HG03432 (cell line): ENCODE data around the gene CGB1.
"Not testable (repeated sequence)": the region's sequence is repeated elsewhere in the genome, so short reads cannot be mapped to it uniquely, and the experiment has no call there.

ENCODE experiments used
- ATAC-seq: cut with Tn5 transposase; IDR thresholded peaks from one replicate; pipeline ENCODE4 v1.9.1; 2021; ENCODE audit warnings: mild to moderate bottlenecking, moderate library complexity; ENCODE audit not compliant: unreplicated experiment

CGB1 gene

GRCh38 chr19:49058562-49058961, 21.9 kb upstream of the CGB1 start:
- ATAC-seq, result no peak

GRCh38 chr19:49057636-49058234, 21.0 kb upstream of the CGB1 start, which contains the start of gene CGB7:
Gene CGB7 (minus strand): TSS chr19:49057749. CDS start chr19:49055375, 2,374 bp downstream.
- ATAC-seq, result no peak

GRCh38 chr19:49056902-49057596, 20.4 kb upstream of the CGB1 start:
- not testable (repeated sequence) for ATAC-seq

GRCh38 chr19:49056101-49056901, 19.6 kb upstream of the CGB1 start:
- no peak for ATAC-seq

GRCh38 chr19:49050376-49051033, 13.8 kb upstream of the CGB1 start:
- not testable (repeated sequence) for ATAC-seq

GRCh38 chr19:49049834-49050233, 13.1 kb upstream of the CGB1 start:
- not testable (repeated sequence) for ATAC-seq

GRCh38 chr19:49049011-49049410, 12.3 kb upstream of the CGB1 start, which contains the start of gene CGB8:
Gene CGB8 (minus strand): TSS chr19:49049111. CDS start chr19:49048739, 372 bp downstream.
- ATAC-seq, result not testable (repeated sequence)

GRCh38 chr19:49043548-49043947, 6.9 kb upstream of the CGB1 start, which contains the start of gene CGB5:
Gene CGB5 (plus strand): TSS chr19:49043848. CDS start chr19:49044210, 362 bp downstream.
- not testable (repeated sequence) for ATAC-seq

GRCh38 chr19:49042666-49043065, 6.0 kb upstream of the CGB1 start:
- not testable (repeated sequence) for ATAC-seq

GRCh38 chr19:49042177-49042576, 5.5 kb upstream of the CGB1 start:
- ATAC-seq, result no peak

- ATAC-seq, result not testable (repeated sequence)
These were observed 3.0 kb upstream of the CGB1 start for GRCh38 chr19:49039736-49040135.

GRCh38 chr19:49038557-49039276, 2.0 kb upstream of the CGB1 start:
- not testable (repeated sequence) for ATAC-seq

GRCh38 chr19:49038111-49038510, 1.4 kb upstream of the CGB1 start:
- ATAC-seq, result not testable (repeated sequence)

- not testable (repeated sequence) for ATAC-seq
These were observed 4.9 kb downstream of the CGB1 start, which contains the start of gene CGB2 for GRCh38 chr19:49031642-49032301. Gene CGB2 (plus strand): TSS chr19:49031890. CDS start chr19:49032096, 206 bp downstream.

- ATAC-seq, result not testable (repeated sequence)
These were observed 6.4 kb downstream of the CGB1 start for GRCh38 chr19:49030323-49030722.

- not testable (repeated sequence) for ATAC-seq
These were observed 6.9 kb downstream of the CGB1 start for GRCh38 chr19:49029749-49030148.

- not testable (repeated sequence) for ATAC-seq
These were observed 8.0 kb downstream of the CGB1 start for GRCh38 chr19:49028686-49029085.

GRCh38 chr19:49025599-49025998, 11.1 kb downstream of the CGB1 start:
- ATAC-seq, result not testable (repeated sequence)

- not testable (repeated sequence) for ATAC-seq
These were observed 11.6 kb downstream of the CGB1 start for GRCh38 chr19:49025088-49025487.
